H4 (cell line): ENCODE results near the gene DCAF7. TPM values are rescaled to one million over a fixed set of nuclear protein-coding genes. Genes with fewer than 3 reads are reported as not detected.

ENCODE experiments used
- DNase-seq: peaks from one replicate; pipeline ENCODE4 v3.0.0-alpha.2; 2015; ENCODE audit warnings: low spot score
- total RNA-seq: library from RNA; depleted of rRNA; stranded (reverse); fragments of >200 nt; shearing (Covaris generic); gene quantifications from 2 replicates; pipeline ENCODE4 v1.2.3, GENCODE V29; 2014

The DCAF7 gene
- total RNA-seq, 1 experiment from 2014 or later: 62.2 TPM

DNA sequence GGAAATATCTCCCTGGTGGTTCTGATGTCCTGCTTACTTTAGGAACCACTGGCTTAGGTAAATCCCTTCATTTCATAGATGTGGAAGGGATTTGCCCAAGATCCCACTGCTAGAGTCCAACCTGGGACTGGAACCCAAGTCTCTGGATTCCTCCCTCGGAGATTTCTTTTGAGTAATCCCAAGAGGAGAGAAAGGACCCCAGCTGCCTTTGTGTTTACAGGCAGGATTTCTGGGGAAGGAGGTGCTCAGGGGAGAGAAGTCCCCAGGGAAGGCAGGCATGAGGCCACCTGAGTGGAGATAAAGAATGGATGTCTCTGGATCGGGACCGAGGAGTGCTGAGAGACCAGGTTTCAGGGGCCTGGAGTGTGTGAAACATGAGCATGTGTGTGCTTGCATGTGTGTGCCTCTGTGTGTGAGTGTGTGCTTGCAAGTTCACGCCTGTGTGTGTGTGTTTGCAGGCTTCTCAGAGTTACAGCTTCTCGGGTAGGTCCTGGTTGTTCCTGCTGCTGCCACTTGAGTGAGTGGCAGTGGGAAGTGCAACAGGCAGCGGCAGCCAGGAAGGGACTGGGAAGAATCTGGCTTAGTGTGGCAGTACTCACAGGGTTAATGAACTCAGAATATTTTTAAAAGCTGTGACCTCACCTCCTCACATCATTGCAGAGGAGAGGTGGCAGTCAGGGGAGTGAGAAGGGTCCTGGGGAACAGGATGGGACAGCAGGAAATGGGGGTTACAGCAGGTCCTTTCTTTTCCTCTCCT, 24.9 kb upstream of the DCAF7 start:
- DNase-seq: no peak

DNA sequence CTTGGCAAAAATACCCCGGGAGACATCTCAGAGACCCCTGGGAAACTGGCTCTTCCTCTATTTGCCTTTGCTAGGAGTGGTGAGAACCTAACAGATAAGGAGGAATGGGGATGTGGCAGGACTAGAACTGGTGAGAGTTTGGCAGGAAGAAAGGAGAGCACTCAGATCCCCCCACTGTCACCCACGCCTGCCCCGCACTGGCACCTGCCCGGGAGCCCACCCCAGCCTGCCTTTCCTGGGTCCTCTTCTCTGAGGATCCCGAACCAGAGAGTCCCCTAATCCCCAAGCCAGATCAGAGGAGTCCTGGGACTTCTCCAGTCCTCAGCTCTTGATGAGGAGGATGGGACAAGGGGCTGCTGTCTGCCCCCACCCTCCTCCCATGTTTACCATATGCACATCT, 23.4 kb upstream of the DCAF7 start:
- DNase-seq: no peak

DNA sequence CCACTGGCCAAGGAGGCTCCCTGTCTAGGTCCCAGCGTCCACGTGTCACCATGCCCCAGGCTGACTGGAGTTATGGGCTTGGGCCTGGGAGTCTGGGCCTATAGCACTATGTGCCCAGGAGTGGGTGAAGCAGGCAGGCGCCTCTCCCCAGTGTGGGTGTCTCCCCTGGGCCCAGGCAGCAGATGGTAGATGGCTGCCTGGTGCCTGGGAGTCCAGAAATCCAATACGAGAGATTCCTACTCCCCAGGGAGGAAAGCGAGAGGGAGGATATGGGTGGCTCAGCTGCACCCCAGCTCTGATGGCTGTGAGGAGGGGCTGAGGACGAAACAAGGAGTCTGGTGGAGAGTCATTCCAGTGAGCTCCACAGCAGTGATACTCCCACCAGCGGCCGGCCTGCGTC, 22.1 kb upstream of the DCAF7 start:
- no peak for DNase-seq

DNA sequence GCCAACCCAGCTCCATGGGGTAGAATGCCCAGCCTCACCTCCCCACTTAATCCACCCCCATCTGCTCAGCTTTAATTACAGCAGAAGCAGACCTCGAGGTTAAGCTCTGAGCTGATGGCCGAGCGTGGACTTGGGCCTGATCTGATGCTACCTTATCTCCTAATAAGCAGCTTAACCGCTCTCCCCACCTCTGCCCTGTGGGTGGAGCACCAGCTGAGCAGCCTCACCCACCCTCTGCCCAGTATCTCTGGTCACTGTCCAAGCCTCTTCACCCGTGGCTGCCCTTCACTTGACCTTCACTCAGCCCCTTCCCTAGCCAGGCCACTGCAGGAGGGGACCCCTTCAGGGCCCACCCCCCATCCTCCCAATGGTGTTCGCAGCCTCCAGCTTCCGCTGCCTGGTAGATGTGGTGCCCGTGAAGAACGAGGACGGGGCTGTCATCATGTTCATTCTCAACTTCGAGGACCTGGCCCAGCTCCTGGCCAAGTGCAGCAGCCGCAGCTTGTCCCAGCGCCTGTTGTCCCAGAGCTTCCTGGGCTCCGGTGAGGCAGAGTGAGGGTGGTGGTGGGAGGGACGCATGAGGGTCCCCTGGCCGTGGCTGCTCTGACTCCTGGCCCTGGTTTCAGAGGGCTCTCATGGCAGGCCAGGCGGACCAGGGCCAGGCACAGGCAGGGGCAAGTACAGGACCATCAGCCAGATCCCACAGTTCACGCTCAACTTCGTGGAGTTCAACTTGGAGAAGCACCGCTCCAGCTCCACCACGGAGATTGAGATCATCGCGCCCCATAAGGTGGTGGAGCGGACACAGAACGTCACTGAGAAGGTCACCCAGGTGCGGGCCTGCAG, 20.3 kb upstream of the DCAF7 start:
- no peak for DNase-seq

DNA sequence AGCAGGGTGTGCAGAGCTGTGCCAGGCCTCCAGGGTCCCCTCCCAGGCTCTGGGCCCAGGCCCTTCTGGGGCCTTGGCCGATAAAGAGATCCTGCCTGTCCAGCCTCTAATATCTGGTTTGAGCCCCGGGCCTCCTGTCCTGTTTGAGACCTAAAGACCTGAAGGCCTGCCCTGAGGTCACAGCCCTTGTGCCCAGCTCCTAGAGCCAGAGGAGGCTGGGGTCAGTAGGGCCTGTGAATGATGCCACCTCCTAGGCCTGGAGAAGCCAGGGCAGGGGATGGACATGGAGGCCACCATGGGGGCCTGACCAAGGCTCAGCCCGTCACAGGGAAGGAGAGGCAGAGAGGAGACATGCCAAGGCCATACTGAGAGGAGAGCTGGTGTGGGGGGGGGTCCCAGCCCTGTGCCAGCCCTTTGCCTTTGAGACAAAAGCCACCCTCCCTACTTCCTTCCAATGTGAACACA, 19.7 kb upstream of the DCAF7 start:
- DNase-seq: no peak

DNA sequence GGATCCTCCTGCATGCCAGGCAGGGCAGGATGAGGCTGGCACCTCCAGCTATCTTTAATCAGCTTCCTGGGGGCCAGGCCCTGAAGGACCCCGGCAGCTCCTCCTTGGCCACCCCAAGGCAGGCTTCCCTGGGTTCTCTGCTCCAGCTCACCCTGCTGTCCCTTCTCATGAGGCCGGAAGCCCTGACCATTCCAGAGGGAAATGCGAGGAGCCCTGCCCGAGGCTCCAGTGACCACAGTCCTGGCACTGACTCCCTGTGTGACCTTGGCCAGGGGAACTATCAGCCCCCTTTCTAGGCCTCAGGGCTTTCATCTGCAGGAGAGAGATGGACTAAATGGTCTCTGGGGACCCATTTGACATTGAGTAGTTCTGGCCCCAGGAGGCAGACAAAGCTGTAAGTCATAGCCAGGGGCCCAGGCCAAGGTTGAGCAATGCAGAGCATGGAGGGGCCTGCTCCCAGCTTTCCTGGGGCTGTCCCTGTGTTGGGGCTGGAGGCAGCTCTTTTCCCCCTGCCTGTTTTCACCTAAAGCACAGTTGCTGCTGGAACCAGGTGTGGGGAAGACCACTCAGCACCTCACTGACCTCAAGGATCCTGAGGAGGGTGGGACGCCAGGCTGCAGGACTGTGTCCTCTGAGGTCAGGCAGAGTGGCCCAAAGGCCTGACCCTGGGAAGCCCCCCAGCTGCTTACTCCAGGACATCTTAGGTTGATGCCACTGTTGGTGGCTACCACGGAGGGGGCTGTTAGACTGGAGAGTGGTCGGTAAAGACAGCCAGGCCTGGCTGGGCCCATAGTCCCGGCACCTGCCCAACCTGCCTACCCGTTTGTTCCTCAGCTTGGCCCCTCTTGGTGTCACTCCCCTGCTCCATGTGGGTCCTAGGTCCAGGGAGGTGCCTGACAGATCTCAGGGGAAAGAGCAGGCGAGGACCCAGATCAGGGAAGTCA, 19.0 kb upstream of the DCAF7 start:
- no peak for DNase-seq

DNA sequence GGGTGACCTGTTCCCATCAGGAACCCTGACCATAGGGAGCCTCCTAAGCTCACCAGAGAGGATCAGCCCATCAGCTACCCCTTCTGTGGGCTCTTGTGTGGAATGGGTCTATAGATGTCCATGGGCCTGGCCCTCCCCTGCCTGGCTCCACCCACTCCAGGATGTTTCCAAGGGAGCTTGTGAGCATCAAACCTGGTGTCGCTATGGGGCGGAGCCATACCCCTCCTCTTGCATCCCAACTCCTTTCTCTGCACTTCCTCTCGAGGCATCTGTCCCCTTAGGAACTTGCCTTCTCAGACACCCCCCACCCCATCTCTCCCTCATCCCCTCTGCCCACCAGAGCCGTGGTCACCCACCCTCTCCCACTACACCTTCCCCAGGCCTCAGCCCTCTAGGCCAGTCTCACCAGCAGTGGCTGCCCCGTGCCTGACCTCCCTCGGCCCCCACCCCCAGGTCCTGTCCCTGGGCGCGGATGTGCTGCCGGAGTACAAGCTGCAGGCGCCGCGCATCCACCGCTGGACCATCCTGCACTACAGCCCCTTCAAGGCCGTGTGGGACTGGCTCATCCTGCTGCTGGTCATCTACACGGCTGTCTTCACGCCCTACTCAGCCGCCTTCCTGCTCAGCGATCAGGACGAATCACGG, 16.7 kb upstream of the DCAF7 start:
- no peak for DNase-seq

DNA sequence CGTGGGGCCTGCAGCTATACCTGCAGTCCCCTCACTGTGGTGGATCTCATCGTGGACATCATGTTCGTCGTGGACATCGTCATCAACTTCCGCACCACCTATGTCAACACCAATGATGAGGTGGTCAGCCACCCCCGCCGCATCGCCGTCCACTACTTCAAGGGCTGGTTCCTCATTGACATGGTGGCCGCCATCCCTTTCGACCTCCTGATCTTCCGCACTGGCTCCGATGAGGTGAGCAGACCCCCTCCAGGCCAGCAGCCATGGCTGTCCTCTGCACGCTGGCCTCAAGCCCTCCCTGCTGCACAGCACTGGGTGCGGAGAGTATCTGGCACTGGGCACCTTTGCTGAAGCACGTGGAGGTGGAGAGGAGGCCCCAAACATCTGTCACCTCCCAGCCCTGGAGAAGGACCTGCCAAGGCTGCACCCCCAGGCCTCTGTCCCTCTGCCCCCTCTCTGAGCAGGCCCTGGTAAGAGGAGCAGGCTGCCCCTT, 16.2 kb upstream of the DCAF7 start:
- no peak for DNase-seq

DNA sequence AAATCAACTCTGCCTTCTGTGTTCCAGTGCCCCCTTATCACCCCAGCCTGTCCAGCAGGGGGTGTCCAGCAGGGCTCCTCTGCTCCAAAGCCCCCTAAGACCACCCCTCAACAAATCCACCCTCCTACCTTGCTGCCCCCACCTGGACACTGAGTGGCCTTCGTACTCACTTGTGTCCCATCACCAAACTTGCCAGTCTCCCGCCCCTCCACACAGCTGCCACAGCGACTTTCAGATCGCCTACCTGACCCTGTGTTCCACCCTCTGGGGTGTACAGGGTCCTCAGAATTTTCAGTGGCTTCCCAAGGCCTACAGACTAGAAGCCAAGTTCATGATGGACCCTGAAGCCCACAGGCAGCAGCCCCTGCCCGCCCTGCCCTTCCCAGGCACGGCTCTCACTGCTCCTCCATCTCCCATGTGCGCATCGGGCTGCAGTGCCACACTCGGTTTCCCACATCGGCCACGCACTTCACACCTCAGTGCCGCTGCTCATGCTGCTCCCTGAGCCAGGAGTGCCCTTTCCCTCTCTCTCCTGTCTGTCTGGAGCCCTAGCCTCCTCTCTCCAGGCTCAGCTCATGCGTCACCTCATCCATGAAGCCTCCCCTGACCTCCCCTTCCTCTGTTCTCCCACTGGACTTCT, 15.3 kb upstream of the DCAF7 start:
- DNase-seq: no peak

DNA sequence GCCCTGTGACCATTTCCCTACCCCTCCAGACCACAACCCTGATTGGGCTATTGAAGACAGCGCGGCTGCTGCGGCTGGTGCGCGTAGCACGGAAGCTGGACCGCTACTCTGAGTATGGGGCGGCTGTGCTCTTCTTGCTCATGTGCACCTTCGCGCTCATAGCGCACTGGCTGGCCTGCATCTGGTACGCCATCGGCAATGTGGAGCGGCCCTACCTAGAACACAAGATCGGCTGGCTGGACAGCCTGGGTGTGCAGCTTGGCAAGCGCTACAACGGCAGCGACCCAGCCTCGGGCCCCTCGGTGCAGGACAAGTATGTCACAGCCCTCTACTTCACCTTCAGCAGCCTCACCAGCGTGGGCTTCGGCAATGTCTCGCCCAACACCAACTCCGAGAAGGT, 14.6 kb upstream of the DCAF7 start:
- DNase-seq: no peak

DNA sequence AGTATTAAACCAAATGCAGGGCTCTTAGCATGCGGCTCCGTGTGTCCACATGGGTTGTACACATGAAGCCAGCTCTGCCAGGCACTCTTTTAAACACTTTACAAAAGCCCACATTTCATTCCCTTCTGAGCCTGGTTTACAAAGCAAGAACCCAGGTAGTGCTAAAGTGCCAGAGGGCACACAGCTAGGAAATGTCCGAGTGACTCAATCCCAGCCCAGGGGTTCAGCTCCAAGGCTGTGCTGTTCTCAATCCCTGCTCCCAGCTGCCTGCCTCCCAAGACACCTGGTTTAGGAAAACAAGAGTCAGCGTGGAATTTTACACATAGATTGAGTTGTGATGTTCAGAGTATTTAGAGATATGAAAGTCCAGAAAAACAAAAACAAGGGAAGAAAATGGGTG, 13.3 kb upstream of the DCAF7 start:
- no peak for DNase-seq

DNA sequence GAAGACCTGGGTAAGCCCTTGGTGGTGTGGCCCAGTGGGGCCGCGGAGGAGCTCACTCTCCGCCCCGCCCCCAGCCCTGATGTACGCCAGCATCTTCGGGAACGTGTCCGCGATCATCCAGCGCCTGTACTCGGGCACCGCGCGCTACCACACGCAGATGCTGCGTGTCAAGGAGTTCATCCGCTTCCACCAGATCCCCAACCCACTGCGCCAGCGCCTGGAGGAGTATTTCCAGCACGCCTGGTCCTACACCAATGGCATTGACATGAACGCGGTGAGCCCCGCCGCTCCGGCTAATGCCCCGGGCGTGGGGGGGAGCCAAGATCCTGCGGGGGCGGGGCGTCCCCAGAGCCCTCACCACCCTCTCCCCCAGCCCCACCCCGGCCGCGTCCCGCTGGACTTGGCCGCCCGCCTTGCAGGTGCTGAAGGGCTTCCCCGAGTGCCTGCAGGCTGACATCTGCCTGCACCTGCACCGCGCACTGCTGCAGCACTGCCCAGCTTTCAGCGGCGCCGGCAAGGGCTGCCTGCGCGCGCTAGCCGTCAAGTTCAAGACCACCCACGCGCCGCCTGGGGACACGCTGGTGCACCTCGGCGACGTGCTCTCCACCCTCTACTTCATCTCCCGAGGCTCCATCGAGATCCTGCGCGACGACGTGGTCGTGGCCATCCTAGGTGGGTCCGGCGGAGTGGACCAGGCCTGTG, 12.1 kb upstream of the DCAF7 start:
- no peak for DNase-seq

DNA sequence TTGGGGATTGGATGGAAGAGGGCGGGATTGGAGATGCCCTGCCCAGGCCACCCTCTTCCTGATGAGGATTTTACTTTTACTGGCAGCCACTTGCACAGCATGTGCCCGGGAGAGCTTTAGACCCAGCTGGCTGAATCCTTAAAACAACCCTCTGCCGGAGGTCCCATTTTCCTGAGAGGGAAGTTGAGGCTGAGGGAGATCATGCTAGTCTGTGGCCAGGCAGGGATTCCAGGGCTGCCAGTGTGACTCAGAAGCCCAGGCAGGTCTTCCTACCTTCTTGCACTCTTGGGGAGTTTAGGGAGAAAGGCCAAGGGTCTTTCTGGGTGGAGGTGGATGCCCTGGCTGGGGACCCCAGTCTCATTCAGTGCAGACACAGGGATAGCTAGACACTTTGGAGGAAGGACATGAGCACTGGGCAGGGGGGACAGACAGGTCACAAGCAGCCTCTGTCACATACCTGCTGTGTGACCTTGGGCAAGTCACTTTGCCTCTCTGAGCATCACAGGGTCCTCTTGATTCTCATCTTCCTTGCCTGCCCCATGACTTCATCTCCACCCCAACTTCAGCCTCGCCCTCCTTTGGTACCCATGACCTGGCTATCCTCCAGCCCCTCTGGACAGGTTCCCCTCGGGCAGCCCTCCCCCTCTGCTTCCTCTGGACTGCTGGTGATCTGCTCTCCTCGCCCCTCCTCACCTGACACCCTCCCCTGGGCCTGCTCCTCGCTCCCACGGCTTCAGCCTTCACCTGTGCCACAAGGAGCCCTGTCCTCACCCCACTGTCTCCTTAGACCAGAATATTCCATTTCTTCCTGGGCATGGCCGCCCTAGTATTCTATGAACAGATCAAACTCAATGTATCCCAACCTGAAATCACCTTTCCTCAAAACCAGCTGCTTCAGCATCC, 11.3 kb upstream of the DCAF7 start:
- DNase-seq: no peak

DNA sequence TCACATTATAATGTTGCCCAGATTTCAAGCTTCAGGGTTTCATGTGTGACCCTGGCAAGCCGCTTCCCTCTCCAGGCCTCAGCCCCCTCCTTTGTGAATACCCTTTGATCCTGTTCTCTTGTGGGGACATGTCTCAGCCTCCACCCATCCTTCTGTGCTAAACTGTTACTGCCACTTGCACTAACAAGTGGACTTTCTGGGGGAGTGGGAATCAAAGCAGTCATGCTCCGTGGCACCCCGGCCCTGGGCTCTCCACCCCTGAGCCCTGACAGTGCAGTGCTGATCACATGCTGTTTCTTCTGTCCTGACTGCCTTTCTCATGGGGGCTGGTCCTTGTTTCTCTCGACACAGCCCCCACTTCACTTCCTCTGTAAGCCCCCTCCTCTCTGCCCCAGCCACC, 9.7 kb upstream of the DCAF7 start:
- no peak for DNase-seq

DNA sequence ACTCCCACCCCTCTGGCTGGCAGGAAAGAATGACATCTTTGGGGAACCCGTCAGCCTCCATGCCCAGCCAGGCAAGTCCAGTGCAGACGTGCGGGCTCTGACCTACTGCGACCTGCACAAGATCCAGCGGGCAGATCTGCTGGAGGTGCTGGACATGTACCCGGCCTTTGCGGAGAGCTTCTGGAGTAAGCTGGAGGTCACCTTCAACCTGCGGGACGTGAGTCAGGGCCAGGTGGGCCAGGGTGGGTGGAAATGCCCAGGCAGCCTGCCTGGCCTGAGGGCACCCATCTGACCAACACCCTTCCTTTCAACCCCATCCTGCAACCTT, 8.1 kb upstream of the DCAF7 start:
- no peak for DNase-seq

DNA sequence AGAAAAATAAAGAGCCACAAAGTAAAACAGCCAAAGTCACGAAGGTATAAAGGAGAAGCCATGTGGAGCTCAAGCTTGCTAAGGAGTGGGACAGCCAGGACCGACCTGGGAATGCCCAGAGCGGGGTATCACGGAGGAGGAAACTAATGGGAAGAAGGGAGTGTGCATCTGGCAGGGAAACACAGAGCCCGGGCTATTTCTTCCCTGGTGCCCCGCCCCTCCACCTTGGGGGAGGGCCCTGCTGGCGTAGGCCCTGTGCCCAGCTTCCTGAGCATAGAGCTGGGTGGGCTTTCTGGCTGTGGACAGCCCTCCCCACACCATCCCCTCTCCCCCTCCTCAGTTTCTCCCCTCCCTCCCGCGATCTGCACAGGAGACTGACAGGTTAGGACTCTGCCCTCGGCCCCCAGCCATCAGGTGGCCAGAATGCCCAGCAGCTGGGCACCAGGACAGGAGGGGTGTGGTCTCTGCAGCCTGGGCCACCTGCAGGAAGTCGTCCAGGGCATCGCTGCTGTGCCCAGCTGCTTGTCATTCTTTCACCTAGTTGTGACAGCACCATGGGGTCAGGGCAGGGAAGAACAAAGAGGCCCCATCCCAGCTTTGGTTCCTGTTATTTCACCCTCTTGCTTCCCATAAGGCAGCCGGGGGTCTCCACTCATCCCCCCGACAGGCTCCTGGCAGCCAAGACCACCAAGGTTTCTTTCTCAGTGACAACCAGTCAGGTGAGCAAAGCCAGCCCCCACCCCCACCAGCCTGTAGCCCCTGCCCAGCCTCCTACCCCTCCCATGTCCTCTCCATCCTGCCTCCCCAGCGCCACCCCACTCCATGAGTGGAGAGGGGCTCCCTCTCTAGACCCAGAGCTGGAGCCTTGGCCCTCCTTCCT, 7.1 kb upstream of the DCAF7 start:
- DNase-seq: no peak

DNA sequence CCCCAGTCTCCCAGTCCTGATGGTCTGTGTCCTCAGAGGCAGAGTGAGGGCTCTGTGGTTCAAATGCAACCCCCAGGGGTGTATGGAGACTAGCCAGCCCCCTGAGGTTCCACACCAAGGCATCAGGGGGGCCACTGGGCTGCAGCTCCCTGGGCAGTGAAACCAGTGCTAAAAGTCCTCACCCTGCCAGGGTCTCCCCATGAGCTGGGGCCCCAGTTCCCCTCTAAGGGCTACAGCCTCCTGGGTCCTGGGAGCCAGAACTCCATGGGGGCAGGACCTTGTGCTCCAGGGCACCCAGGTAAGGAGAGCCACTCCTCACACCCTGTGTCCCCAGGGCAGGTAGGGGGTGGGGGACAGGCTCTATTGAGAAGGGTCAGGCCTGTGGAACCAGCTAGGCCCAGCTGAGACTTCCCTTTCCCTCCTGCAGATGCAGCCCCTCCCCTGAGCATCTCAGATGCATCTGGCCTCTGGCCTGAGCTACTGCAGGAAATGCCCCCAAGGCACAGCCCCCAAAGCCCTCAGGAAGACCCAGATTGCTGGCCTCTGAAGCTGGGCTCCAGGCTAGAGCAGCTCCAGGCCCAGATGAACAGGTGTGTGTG, 6.4 kb upstream of the DCAF7 start:
- DNase-seq: no peak
